ENCODE data around the gene GJA8.
"Not testable (repeated sequence)": the region's sequence is repeated elsewhere in the genome, so short reads cannot be mapped to it uniquely, and the experiment has no call there.

GJA8 gene

GRCh38 chr1:147928236-147929132 lies 25.9 kb downstream of the GJA8 start, which contains the start of gene GPR89B:
Gene GPR89B, plus strand, starts transcription at chr1:147928420. Its CDS starts 117 bp downstream, at chr1:147928537.
- peak; percentile 96 for DNase-seq

GRCh38 chr1:147931137-147931536 lies 28.5 kb downstream of the GJA8 start:
- not testable (repeated sequence) for DNase-seq

- DNase-seq, result not testable (repeated sequence)
Measured at GRCh38 chr1:147935296-147935695, 32.7 kb downstream of the GJA8 start.

- DNase-seq, result not testable (repeated sequence)
Measured at GRCh38 chr1:147940456-147940855, 37.9 kb downstream of the GJA8 start.

- not testable (repeated sequence) for DNase-seq
Measured at GRCh38 chr1:147942563-147942962, 40.0 kb downstream of the GJA8 start.

- not testable (repeated sequence) for DNase-seq
Measured at GRCh38 chr1:147949517-147949916, 46.9 kb downstream of the GJA8 start.

Measured in CD4-positive, alpha-beta T cell treated with Interleukin-17A for 4 hours (primary cell).